GM12878 (cell line): ENCODE results near the gene ZNF644. TPM values are rescaled to one million over a fixed set of nuclear protein-coding genes. Genes with fewer than 3 reads are reported as not detected.

Experiments
- ATAC-seq: fragments of 200-7000 bp; cut with Tn5 transposase; 3 replicates; pipeline ENCODE4 v1.9.1; 2020; ENCODE audit warnings: mild to moderate bottlenecking, moderate library complexity
- BruUV-seq: library from RNA; stranded (reverse); fragments of 400-500 nt; replicated peaks from 2 replicates; lab custom pipeline; 2021; lab: Mats Ljungman, UMichigan
- CTCF ChIA-PET: fragments of 300-600 bp; sonication (Branson Sonifier 250); formaldehyde crosslinking; extraction: SDS; loops from one replicate; lab custom pipeline; 2021; ENCODE audit warnings: inconsistent platforms; lab: Yijun Ruan, JAX
- POLR2A ChIA-PET: fragments of 350-600 bp; formaldehyde crosslinking; extraction: SDS; loops from one replicate; lab custom pipeline; 2021; ENCODE audit warnings: inconsistent platforms; lab: Charles Lee
- RAD21 ChIA-PET: fragments of 300-600 bp; sonication (Branson Sonifier 250); formaldehyde crosslinking; loops from one replicate; lab custom pipeline; 2023; ENCODE audit warnings: antibody characterized with exemption; ENCODE audit not compliant: unreplicated experiment; lab: Charles Lee
- SMC1A ChIA-PET: fragments of 300-600 bp; sonication (Branson Sonifier 250); formaldehyde crosslinking; loops from one replicate; lab custom pipeline; 2023; ENCODE audit not compliant: unreplicated experiment, uncharacterized antibody; lab: Charles Lee
- DNase-seq: peaks from one replicate; pipeline ENCODE4 v3.0.0-alpha.2; 2011; ENCODE audit warnings: low read depth, low spot score
- FAIRE-seq: peaks from 3 replicates; lab custom pipeline; 2011; peaks lifted over from hg19 to GRCh38; lab: Jason Lieb, UNC
- H2AFZ ChIP-seq: 2 replicates; pipeline ENCODE4 v1.6.0; 2011; ENCODE audit warnings: low read depth, low read length, control low read depth; ENCODE audit not compliant: control insufficient read depth
- H3K27ac ChIP-seq: 2 replicates; pipeline ENCODE4 v1.5.1; 2011; ENCODE audit warnings: control low read depth; ENCODE audit not compliant: control insufficient read depth, insufficient read depth
- H3K27me3 ChIP-seq, 2 experiments: replicated peaks in 1 of 2; 2 replicates each; pipeline versions ENCODE4 v1.6.0 to v1.6.1; 2011; ENCODE audit warnings: low read length in 1 of 2; ENCODE audit not compliant: control insufficient read depth in 2 of 2, insufficient read depth in 2 of 2
- H3K36me3 ChIP-seq, 2 experiments: 2 replicates each; pipeline ENCODE4 v1.5.1; 2011; ENCODE audit warnings: low read length in 1 of 2; ENCODE audit not compliant: control insufficient read depth in 2 of 2, insufficient read depth in 2 of 2
- H3K4me1 ChIP-seq: 2 replicates; pipeline ENCODE4 v1.6.1; 2011; ENCODE audit warnings: mild to moderate bottlenecking, low read length, moderate library complexity, mixed read lengths; ENCODE audit not compliant: control insufficient read depth, insufficient read depth
- H3K4me2 ChIP-seq: 2 replicates; pipeline ENCODE4 v1.6.0; 2011; ENCODE audit warnings: control low read depth; ENCODE audit not compliant: control insufficient read depth, insufficient read depth
- H3K4me3 ChIP-seq: fragments of 200-600 bp; sonication (generic); 2 replicates; pipeline ENCODE4 v1.5.1; 2016
- H3K79me2 ChIP-seq: 2 replicates; pipeline ENCODE4 v1.6.0; 2011; ENCODE audit warnings: low read length; ENCODE audit not compliant: control insufficient read depth, insufficient read depth
- H3K9ac ChIP-seq: 2 replicates; pipeline ENCODE4 v1.8.0; 2011; ENCODE audit warnings: low read length, control low read depth, mixed read lengths; ENCODE audit not compliant: control insufficient read depth, insufficient read depth
- H3K9me3 ChIP-seq: replicated peaks from 3 replicates; pipeline ENCODE4 v1.5.1; 2011; ENCODE audit warnings: mild to moderate bottlenecking, low read length; ENCODE audit not compliant: control insufficient read depth, insufficient read depth
- H4K20me1 ChIP-seq: 2 replicates; pipeline ENCODE4 v1.6.0; 2011; ENCODE audit not compliant: control insufficient read depth, insufficient read depth
- BCL11A ChIP-seq: IDR thresholded peaks from 2 replicates; pipeline ENCODE4 v1.6.1; 2011; ENCODE audit warnings: low read depth, low read length
- BRCA1 ChIP-seq: IDR thresholded peaks from 2 replicates; pipeline ENCODE4 v1.6.1; 2011; ENCODE audit warnings: low read depth, low read length, improper control_type of control experiment
- CEBPB ChIP-seq, 2 experiments: fragments of 150-350 bp in 1 of 2; IDR thresholded peaks; 2 replicates each; pipeline ENCODE4 v1.6.1; 2012 to 2014; ENCODE audit warnings: low read depth in 2 of 2, low read length in 2 of 2, borderline replicate concordance in 1 of 2, inconsistent platforms in 1 of 2
- EGR1 ChIP-seq, 2 experiments: IDR thresholded peaks; 1 replicate in 1 of 2; 2 replicates in 1 of 2; pipeline ENCODE4 v1.6.1; 2011 to 2012; ENCODE audit warnings: low read depth in 2 of 2, low read length in 2 of 2, borderline replicate concordance in 1 of 2, mild to moderate bottlenecking in 1 of 2, moderate library complexity in 1 of 2
- HDAC2 ChIP-seq: fragments of 200-600 bp; sonication (generic); IDR thresholded peaks from 2 replicates; pipeline ENCODE4 v1.6.1; 2017
- HDGF ChIP-seq: fragments of 450-650 bp; IDR thresholded peaks from 2 replicates; pipeline ENCODE4 v1.6.1; 2016; ENCODE audit warnings: antibody characterized with exemption
- MYB ChIP-seq: fragments of 150-350 bp; IDR thresholded peaks from 2 replicates; pipeline ENCODE4 v1.6.1; 2014; ENCODE audit warnings: mild to moderate bottlenecking, low read depth, low read length, borderline replicate concordance
- NR2C2 ChIP-seq: IDR thresholded peaks from 2 replicates; pipeline ENCODE4 v1.6.1; 2011; ENCODE audit warnings: borderline replicate concordance, low read depth; ENCODE audit not compliant: control insufficient read depth, insufficient read length
- POU2F2 ChIP-seq: IDR thresholded peaks from 3 replicates; pipeline ENCODE4 v1.6.1; 2011; ENCODE audit warnings: low read depth, mild to moderate bottlenecking, low read length, borderline replicate concordance
- SMARCA5 ChIP-seq: fragments of 450-650 bp; IDR thresholded peaks from 2 replicates; pipeline ENCODE4 v1.6.1; 2017; ENCODE audit warnings: mild to moderate bottlenecking
- WRNIP1 ChIP-seq: IDR thresholded peaks from 2 replicates; pipeline ENCODE4 v1.6.1; 2011; ENCODE audit warnings: low read depth, low read length, improper control_type of control experiment, borderline replicate concordance
- ZNF217 ChIP-seq: fragments of 450-650 bp; IDR thresholded peaks from 2 replicates; pipeline ENCODE4 v1.6.1; 2017; ENCODE audit warnings: antibody characterized with exemption, mild to moderate bottlenecking
- WGBS: methylation state at CpG from one replicate; pipeline ENCODE4 v1.1.6; 2016; ENCODE audit warnings: low lambda C conversion rate; ENCODE audit not compliant: insufficient replicate concordance, insufficient coverage; ENCODE audit errors: missing lambda C conversion rate; 5-methylcytosine and 5-hydroxymethylcytosine counted together
- in situ Hi-C: fragments of 300-500 bp; cut with MboI; formaldehyde crosslinking; loops from 9 replicates; pipeline ENCODE4 v1.14.3; 2018; ENCODE audit warnings: mixed read lengths
- intact Hi-C: fragments of 100-400 bp; cut with micrococcal nuclease; formaldehyde crosslinking; loops from one replicate; pipeline ENCODE4 v1.14.2; 2022; ENCODE audit not compliant: unreplicated experiment
- polyA plus RNA-seq, 11 experiments: library from polyadenylated mRNA; depleted of rRNA in 4 of 11; unstranded in 6 of 11; stranded (reverse) in 5 of 11; fragments of >200 nt; fragmentation: Nextera tagmentation in 4 of 11; fragmentation: Illumina TruSeq in 1 of 11; extraction: Ambion mirVana in 4 of 11; extraction: Trizol in 1 of 11; gene quantifications; 1 replicate in 1 of 11; 2 replicates in 10 of 11; pipeline versions ENCODE4 v1.2.1 to v1.2.3, GENCODE V29; 2011 to 2016; ENCODE audit warnings: inconsistent platforms in 2 of 11, missing spikeins in 2 of 11, low read depth in 1 of 11
- total RNA-seq, 4 experiments: library from RNA; depleted of rRNA in 3 of 4; stranded (reverse); fragments of >200 nt in 3 of 4; fragmentation: Illumina TruSeq in 1 of 4; extraction: Trizol in 1 of 4; gene quantifications; 2 replicates each; pipeline versions ENCODE4 v1.2.1 to v1.2.3, GENCODE V29; 2013 to 2021
- TF ChIP-seq, protein P1 (sequence below): fragments of 450-650 bp; conservative IDR thresholded peaks from 2 replicates; pipeline ENCODE4 v1.6.1; 2017; ENCODE audit warnings: mild to moderate bottlenecking, moderate library complexity

Gene ZNF644
- total and polyA plus RNA-seq, 10 of the 15 experiments (the other 5 are each of a cell fraction or from before 2014, with no cell fraction given): 17.7 to 55.3 (median 29.5) TPM

- no peak for FAIRE-seq
- RAD21 ChIA-PET: no interaction called here
- peaks cover 8% of the 10 kb centered on the region for H3K4me1 ChIP-seq
- no peaks in the 10 kb centered on the region for H3K27me3 ChIP-seq
- no TSS peak for BruUV-seq
- intact Hi-C loops: no loop called here
- no peak overlapping the region for H3K9ac ChIP-seq
- H3K27ac ChIP-seq: no peak overlapping the region
- CTCF ChIA-PET: no interaction called here
- TF ChIP-seq NR2C2 (no peak), HDGF (no peak), EGR1 (IDR thresholded peaks at IDR 0.05; ENCODE audit: borderline replicate concordance in 1 of 2, low read depth in 2 of 2, low read length in 2 of 2) (no peak), POU2F2 (no peak), CEBPB (IDR thresholded peaks at IDR 0.05; ENCODE audit: borderline replicate concordance in 1 of 2, low read depth in 2 of 2, low read length in 2 of 2) (no peak), BRCA1 (no peak), MYB (no peak), HDAC2 (no peak), BCL11A (no peak), SMARCA5 (no peak), ZNF217 (no peak), WRNIP1 (no peak)
- TF ChIP-seq, protein P1, sequence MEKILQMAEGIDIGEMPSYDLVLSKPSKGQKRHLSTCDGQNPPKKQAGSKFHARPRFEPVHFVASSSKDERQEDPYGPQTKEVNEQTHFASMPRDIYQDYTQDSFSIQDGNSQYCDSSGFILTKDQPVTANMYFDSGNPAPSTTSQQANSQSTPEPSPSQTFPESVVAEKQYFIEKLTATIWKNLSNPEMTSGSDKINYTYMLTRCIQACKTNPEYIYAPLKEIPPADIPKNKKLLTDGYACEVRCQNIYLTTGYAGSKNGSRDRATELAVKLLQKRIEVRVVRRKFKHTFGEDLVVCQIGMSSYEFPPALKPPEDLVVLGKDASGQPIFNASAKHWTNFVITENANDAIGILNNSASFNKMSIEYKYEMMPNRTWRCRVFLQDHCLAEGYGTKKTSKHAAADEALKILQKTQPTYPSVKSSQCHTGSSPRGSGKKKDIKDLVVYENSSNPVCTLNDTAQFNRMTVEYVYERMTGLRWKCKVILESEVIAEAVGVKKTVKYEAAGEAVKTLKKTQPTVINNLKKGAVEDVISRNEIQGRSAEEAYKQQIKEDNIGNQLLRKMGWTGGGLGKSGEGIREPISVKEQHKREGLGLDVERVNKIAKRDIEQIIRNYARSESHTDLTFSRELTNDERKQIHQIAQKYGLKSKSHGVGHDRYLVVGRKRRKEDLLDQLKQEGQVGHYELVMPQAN: no peak
- SMC1A ChIA-PET: no interaction called here
- peaks cover 2 to 9% of the 10 kb centered on the region in 2 experiments; a peak in 3 of 4 replicates for H3K36me3 ChIP-seq
- H2AFZ ChIP-seq: no peak overlapping the region
- peaks cover 90% of the 10 kb centered on the region for H3K79me2 ChIP-seq
- POLR2A ChIA-PET: interaction anchor here (1.0 kb wide), 1 partner anchor 21 kb away, joined by 3 read pairs; no protein-coding TSS in a partner anchor
- no peak for ATAC-seq
- H3K4me3 ChIP-seq: no peak overlapping the region
- in situ Hi-C loops: no loop called here
- no peaks in the 10 kb centered on the region for H4K20me1 ChIP-seq
- peaks cover 30% of the 10 kb centered on the region for H3K9me3 ChIP-seq
- no peak for DNase-seq
- 96% methylated on average over 4 of the region's 4 CpGs for WGBS
- no peak overlapping the region for H3K4me2 ChIP-seq
Measured at GRCh38 chr1:90989302-90989701, 32.5 kb downstream of the ZNF644 start.
